AG04449 (cell line): Measurements from ENCODE around the gene AOPEP.

Experiments used
- CTCF ChIA-PET: fragments of 350-600 bp; formaldehyde crosslinking; extraction: SDS; loops from one replicate; lab custom pipeline; 2021; ENCODE audit warnings: antibody characterized with exemption; lab: Yijun Ruan, JAX
- POLR2A ChIA-PET: fragments of 400-600, 350-600 bp; formaldehyde crosslinking; extraction: SDS; loops from one replicate; lab custom pipeline; 2020; ENCODE audit warnings: antibody characterized with exemption, inconsistent platforms; lab: Yijun Ruan, JAX
- DNase-seq: peaks from one replicate; pipeline ENCODE4 v3.0.0-alpha.2; 2010; ENCODE audit warnings: low read depth, low spot score
- H3K4me3 ChIP-seq: 2 replicates; pipeline ENCODE4 v1.5.1; 2011; ENCODE audit warnings: low read depth, mild to moderate bottlenecking, control low read depth, low read length
- CTCF ChIP-seq: IDR thresholded peaks from one replicate; pipeline ENCODE4 v1.5.1; 2011; ENCODE audit warnings: mild to moderate bottlenecking, moderate library complexity, low read length, control low read depth, inconsistent platforms; ENCODE audit not compliant: insufficient read depth; ENCODE audit errors: missing control alignments

The AOPEP gene

GRCh38 chr9:95055851-95056551 is 329.5 kb downstream of the AOPEP start:
- TF ChIP-seq CTCF: no peak
- CTCF ChIA-PET: interaction anchor here (1.1 to 1.8 kb wide), 5 partner anchors 15 to 387 kb away, joined by 3 to 5 read pairs (median 3); no protein-coding TSS in a partner anchor
- POLR2A ChIA-PET: interaction anchor here (0.6 to 1.6 kb wide), 2 partner anchors 17 to 1321 kb away, joined by 3 to 5 read pairs; no protein-coding TSS in a partner anchor
- H3K4me3 ChIP-seq: peak overlapping the region; percentile 57
- DNase-seq: peak; percentile 56

GRCh38 chr9:95057101-95057500 is 330.6 kb downstream of the AOPEP start:
- CTCF ChIA-PET: interaction anchor here (1.0 to 1.6 kb wide), 7 partner anchors 14 to 388 kb away, joined by 3 to 6 read pairs (median 3); no protein-coding TSS in a partner anchor
- no peak for TF ChIP-seq CTCF
- POLR2A ChIA-PET: interaction anchor here (0.5 to 1.6 kb wide), 3 partner anchors 10 to 298 kb away, joined by 3 read pairs; no protein-coding TSS in a partner anchor
- no peak for DNase-seq
- peak overlapping the region; percentile 57 for H3K4me3 ChIP-seq

GRCh38 chr9:95058121-95058785 is 331.8 kb downstream of the AOPEP start:
- ChIA-PET CTCF (interaction anchor here (0.8 to 1.6 kb wide), 7 partner anchors 8 to 389 kb away, joined by 3 to 6 read pairs (median 3); no protein-coding TSS in a partner anchor), POLR2A (interaction anchor here (0.6 kb wide), 1 partner anchor 32 kb away, joined by 3 read pairs; no protein-coding TSS in a partner anchor)
- peak overlapping the region; percentile 32 for H3K4me3 ChIP-seq
- DNase-seq: no peak
- no peak for TF ChIP-seq CTCF

GRCh38 chr9:95058795-95059386 is 332.4 kb downstream of the AOPEP start:
- ChIA-PET POLR2A (no interaction called here), CTCF (interaction anchor here (0.9 to 1.4 kb wide), 2 partner anchors 10 to 156 kb away, joined by 3 read pairs; no protein-coding TSS in a partner anchor)
- TF ChIP-seq CTCF: no peak
- H3K4me3 ChIP-seq: peak overlapping the region; percentile 29
- DNase-seq: no peak

- no peak for DNase-seq
- TF ChIP-seq CTCF: no peak
- H3K4me3 ChIP-seq: no peak overlapping the region
- ChIA-PET CTCF (interaction anchor here (0.6 to 0.7 kb wide), 3 partner anchors 379 to 392 kb away, joined by 3 to 4 read pairs (median 3); no protein-coding TSS in a partner anchor), POLR2A (no interaction called here)
Measured at GRCh38 chr9:95060234-95060633, 333.7 kb downstream of the AOPEP start.
